Stimulated activated CD4-positive, alpha-beta T cell treated with anti-CD3 and anti-CD28 coated beads, TNF-alpha, amount 100 ng/mL, for 4 hours (primary cell): ENCODE results near the gene ITIH5.
A peak's percentile ranks its signal among the peaks of the same experiment; 100 is the strongest.
"Not testable (repeated sequence)": the region's sequence is repeated elsewhere in the genome, so short reads cannot be mapped to it uniquely, and the experiment has no call there.

Experiments
- DNase-seq, 3 experiments: peaks; one replicate each; pipeline ENCODE4 v3.0.0-alpha.2; 2020; ENCODE audit warnings: low read depth in 3 of 3

The ITIH5 gene

GRCh38 chr10:7687228-7687907, 20.6 kb upstream of the ITIH5 start:
- DNase-seq = peak; percentile 20 to 61 (median 54)

GRCh38 chr10:7686351-7687171, 19.8 kb upstream of the ITIH5 start:
- no peak for DNase-seq

GRCh38 chr10:7680078-7680477, 13.3 kb upstream of the ITIH5 start:
- DNase-seq = not testable (repeated sequence)

GRCh38 chr10:7679256-7679655, 12.5 kb upstream of the ITIH5 start:
- DNase-seq = no peak

- no peak for DNase-seq
Measured at GRCh38 chr10:7672341-7673134, 5.8 kb upstream of the ITIH5 start.

GRCh38 chr10:7670157-7670556, 3.4 kb upstream of the ITIH5 start:
- DNase-seq = no peak

GRCh38 chr10:7667262-7668141, 736 bp upstream of the ITIH5 start:
- DNase-seq = peak in 1 of 3 experiments; percentile 5

- DNase-seq = no peak
Measured at GRCh38 chr10:7665767-7666166, 999 bp downstream of the ITIH5 start.

- DNase-seq = no peak
Measured at GRCh38 chr10:7664707-7665106, 2.1 kb downstream of the ITIH5 start.

- no peak for DNase-seq
Measured at GRCh38 chr10:7662522-7662921, 4.2 kb downstream of the ITIH5 start.

- no peak for DNase-seq
Measured at GRCh38 chr10:7659560-7659959, 7.2 kb downstream of the ITIH5 start.

GRCh38 chr10:7657552-7657951, 9.2 kb downstream of the ITIH5 start:
- no peak for DNase-seq

- DNase-seq = not testable (repeated sequence)
Measured at GRCh38 chr10:7657079-7657478, 9.7 kb downstream of the ITIH5 start.

GRCh38 chr10:7651853-7652470, 14.8 kb downstream of the ITIH5 start:
- no peak for DNase-seq

- no peak for DNase-seq
Measured at GRCh38 chr10:7649673-7650300, 17.0 kb downstream of the ITIH5 start.

- DNase-seq = no peak
Measured at GRCh38 chr10:7647062-7647664, 19.6 kb downstream of the ITIH5 start.

GRCh38 chr10:7642491-7643011, 24.2 kb downstream of the ITIH5 start:
- no peak for DNase-seq

GRCh38 chr10:7635408-7636125, 31.2 kb downstream of the ITIH5 start:
- DNase-seq = no peak
